ENCODE measurements around the gene ARHGAP6.

ARHGAP6 gene

DNA sequence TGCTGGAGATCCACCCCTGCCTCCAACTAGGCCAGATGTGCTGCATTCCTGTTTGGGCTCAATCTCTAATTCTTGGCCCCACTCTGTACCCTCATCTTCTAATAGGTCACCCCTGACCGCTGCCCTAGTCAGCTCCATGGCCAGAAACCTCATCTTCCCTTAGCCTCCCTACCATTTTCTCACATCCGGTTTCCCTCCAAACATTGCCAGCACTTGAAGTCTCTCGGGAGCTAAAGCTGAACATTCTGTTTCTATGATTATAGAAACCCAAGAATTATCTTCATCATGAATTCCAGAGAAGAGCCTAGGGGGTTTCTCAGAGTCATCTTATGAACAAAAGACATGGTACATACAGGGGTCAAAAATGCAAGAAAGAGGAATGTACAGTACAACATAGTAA is 192.8 kb downstream of the ARHGAP6 start:
- no peak overlapping the region for H3K4me3 ChIP-seq (ENCODE audit: low read depth, low read length)
- no peak for TF ChIP-seq CTCF (IDR thresholded peaks at IDR 0.05; ENCODE audit: borderline replicate concordance, insufficient read depth, low read depth, low read length)

- H3K4me3 ChIP-seq (ENCODE audit: low read depth, low read length) = no peak overlapping the region
- TF ChIP-seq CTCF (IDR thresholded peaks at IDR 0.05; ENCODE audit: borderline replicate concordance, insufficient read depth, low read depth, low read length) = no peak
These were observed 193.3 kb downstream of the ARHGAP6 start for GRCh38 chrX:11472381-11472780.

DNA sequence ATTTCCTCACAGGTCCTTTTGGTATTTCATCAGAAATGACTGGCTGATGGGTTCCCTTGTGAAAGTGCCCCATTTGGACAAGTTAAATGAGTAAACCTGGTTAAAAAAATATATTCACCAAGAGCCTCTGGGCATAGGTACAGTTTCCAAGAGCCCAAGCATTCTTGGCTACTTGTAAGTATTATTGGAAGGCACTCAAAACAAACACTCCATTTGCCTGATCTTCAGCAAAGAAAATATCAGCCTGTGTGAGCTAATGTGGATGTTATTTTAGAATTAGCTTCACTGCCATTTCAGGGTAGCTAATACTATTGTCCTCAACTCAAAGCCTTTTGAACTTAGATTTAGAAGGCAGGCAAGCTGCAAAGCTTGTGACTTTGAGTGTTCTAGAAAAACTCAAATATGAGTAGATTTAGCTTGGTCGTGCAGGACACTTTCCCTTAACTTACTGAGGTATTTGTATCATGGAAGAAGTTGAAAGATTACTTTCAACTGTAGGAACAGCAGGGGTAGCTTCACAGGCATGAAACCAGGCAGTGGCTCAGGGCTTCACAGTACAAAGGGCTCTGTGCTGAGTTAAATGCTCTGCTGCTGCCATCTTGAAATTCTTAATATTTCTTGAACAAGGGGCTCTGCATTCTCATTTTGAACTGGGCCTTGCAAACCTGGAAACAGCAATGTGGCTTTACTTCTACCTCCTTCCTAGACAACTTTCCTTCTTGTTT is 195.3 kb downstream of the ARHGAP6 start:
- no peak overlapping the region for H3K4me3 ChIP-seq (ENCODE audit: low read depth, low read length)
- no peak for TF ChIP-seq CTCF (IDR thresholded peaks at IDR 0.05; ENCODE audit: borderline replicate concordance, insufficient read depth, low read depth, low read length)

DNA sequence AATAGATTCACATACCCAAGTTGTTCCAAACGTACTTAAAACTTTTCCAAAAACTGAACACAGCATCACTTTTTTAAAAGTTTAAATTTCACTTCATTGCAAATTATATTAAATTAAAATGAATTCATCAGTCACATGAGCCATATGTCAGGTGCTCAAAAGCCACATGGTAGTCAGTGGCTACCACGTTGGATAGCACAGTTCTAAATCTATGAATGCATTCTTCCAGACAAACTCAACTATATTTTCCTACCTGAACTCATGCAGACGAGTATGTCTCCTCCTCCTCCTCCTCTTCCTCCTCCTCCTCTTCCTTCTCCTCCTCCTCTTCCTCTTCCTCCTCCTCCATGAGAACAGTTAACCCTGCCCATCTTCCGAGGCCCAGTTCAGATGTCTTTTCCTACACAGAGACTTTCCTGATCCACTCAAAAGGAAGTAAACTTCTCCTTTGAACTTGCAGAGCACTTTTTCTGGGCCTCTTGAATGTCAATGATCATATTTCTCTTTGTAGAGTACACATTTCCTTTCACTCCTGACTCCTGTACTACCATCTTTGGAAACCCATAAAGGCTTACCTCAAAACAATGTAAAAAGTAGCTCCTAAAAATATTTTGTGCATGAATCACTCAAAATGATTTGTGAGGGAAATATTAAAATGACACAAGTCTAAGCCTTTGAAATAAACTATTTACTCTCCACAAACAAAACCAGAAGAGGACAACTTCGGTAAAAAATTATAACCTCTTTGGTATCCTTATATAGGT is 199.9 kb downstream of the ARHGAP6 start:
- TF ChIP-seq CTCF (IDR thresholded peaks at IDR 0.05; ENCODE audit: borderline replicate concordance, insufficient read depth, low read depth, low read length) = no peak
- no peak overlapping the region for H3K4me3 ChIP-seq (ENCODE audit: low read depth, low read length)

GRCh38 chrX:11464836-11465463 is 200.8 kb downstream of the ARHGAP6 start:
- no peak for TF ChIP-seq CTCF (IDR thresholded peaks at IDR 0.05; ENCODE audit: borderline replicate concordance, insufficient read depth, low read depth, low read length)
- no peak overlapping the region for H3K4me3 ChIP-seq (ENCODE audit: low read depth, low read length)

GRCh38 chrX:11464380-11464779 is 201.3 kb downstream of the ARHGAP6 start:
- H3K4me3 ChIP-seq (ENCODE audit: low read depth, low read length) = no peak overlapping the region
- no peak for TF ChIP-seq CTCF (IDR thresholded peaks at IDR 0.05; ENCODE audit: borderline replicate concordance, insufficient read depth, low read depth, low read length)

All from GM12875 (cell line).